Uterus (tissue), 2 donors: ENCODE measurements around the gene PEPD.

Experiments used
- CTCF ChIP-seq, 4 experiments: fragments of 200-600 bp in 2 of 4; fragments of 450-650 bp in 2 of 4; sonication (generic) in 2 of 4; IDR thresholded peaks; one replicate each; pipeline ENCODE4 v1.5.1; 2016 to 2019; ENCODE audit warnings: antibody characterized with exemption in 4 of 4, mild to moderate bottlenecking in 2 of 4, moderate library complexity in 1 of 4
- POLR2A ChIP-seq, 2 donors: fragments of 450-650 bp; IDR thresholded peaks; one replicate each; pipeline ENCODE4 v1.6.1; 2016; ENCODE audit warnings: antibody characterized with exemption in 2 of 2, mild to moderate bottlenecking in 1 of 2, moderate library complexity in 1 of 2

GRCh38 chr19:33416307-33417215 lies 105.0 kb downstream of the PEPD start:
- TF ChIP-seq CTCF (IDR thresholded peaks at IDR 0.05) (peak; percentile 43 to 56 (median 49)), POLR2A (IDR thresholded peaks at IDR 0.05) (no peak)
